ENCODE data around the gene MRPS31.

MRPS31 gene
- total RNA-seq = 10.7 to 31.3 (median 27.8) reads per million in 4 donors

- peak; percentile 85 to 95 (median 90) for DNase-seq
These were observed at the start of gene MRPS31 for GRCh38 chr13:40770934-40771618. TSS of gene MRPS31 (minus strand) at chr13:40771190. CDS start at chr13:40771136, 54 bp downstream.

- no peak for DNase-seq
These were observed 48.9 kb upstream of the MRPS31 start for GRCh38 chr13:40819797-40820315.

- DNase-seq = no peak
These were observed 47.9 kb upstream of the MRPS31 start for GRCh38 chr13:40818926-40819325.

GRCh38 chr13:40814803-40815202, 43.8 kb upstream of the MRPS31 start:
- no peak for DNase-seq

GRCh38 chr13:40813667-40814454, 42.9 kb upstream of the MRPS31 start:
- DNase-seq = peak in 1 of 5 donors; percentile 38

- no peak for DNase-seq
These were observed 41.9 kb upstream of the MRPS31 start for GRCh38 chr13:40812724-40813445.

- no peak for DNase-seq
These were observed 41.1 kb upstream of the MRPS31 start for GRCh38 chr13:40812102-40812501.

GRCh38 chr13:40809471-40809870, 38.5 kb upstream of the MRPS31 start:
- no peak for DNase-seq

GRCh38 chr13:40806241-40806640, 35.3 kb upstream of the MRPS31 start:
- DNase-seq = no peak

- no peak for DNase-seq
These were observed 32.3 kb upstream of the MRPS31 start for GRCh38 chr13:40803316-40803715.

- DNase-seq = no peak
These were observed 30.5 kb upstream of the MRPS31 start for GRCh38 chr13:40801255-40802217.

GRCh38 chr13:40800559-40800958, 29.6 kb upstream of the MRPS31 start:
- DNase-seq = no peak

- DNase-seq = no peak
These were observed 28.5 kb upstream of the MRPS31 start for GRCh38 chr13:40799508-40799907.

- peak in 1 of 5 donors; percentile 45 for DNase-seq
These were observed 27.4 kb upstream of the MRPS31 start for GRCh38 chr13:40798380-40798779.

- DNase-seq = no peak
These were observed 25.7 kb upstream of the MRPS31 start for GRCh38 chr13:40796649-40797048.

- no peak for DNase-seq
These were observed 23.7 kb upstream of the MRPS31 start for GRCh38 chr13:40794414-40795368.

- DNase-seq = no peak
These were observed 22.3 kb upstream of the MRPS31 start for GRCh38 chr13:40793339-40793738.

- DNase-seq = no peak
These were observed 21.5 kb upstream of the MRPS31 start for GRCh38 chr13:40792284-40793051.

- DNase-seq = no peak
These were observed 19.2 kb upstream of the MRPS31 start for GRCh38 chr13:40790154-40790616.

All from T-helper 1 cell (primary cell).